ENCODE data around the gene ETF1. TPM values are rescaled to one million over a fixed set of nuclear protein-coding genes. Genes with fewer than 3 reads are reported as not detected.

Gene ETF1
- total RNA-seq, 2 experiments from 2014 or later, result 66.7 to 123 TPM

DNA sequence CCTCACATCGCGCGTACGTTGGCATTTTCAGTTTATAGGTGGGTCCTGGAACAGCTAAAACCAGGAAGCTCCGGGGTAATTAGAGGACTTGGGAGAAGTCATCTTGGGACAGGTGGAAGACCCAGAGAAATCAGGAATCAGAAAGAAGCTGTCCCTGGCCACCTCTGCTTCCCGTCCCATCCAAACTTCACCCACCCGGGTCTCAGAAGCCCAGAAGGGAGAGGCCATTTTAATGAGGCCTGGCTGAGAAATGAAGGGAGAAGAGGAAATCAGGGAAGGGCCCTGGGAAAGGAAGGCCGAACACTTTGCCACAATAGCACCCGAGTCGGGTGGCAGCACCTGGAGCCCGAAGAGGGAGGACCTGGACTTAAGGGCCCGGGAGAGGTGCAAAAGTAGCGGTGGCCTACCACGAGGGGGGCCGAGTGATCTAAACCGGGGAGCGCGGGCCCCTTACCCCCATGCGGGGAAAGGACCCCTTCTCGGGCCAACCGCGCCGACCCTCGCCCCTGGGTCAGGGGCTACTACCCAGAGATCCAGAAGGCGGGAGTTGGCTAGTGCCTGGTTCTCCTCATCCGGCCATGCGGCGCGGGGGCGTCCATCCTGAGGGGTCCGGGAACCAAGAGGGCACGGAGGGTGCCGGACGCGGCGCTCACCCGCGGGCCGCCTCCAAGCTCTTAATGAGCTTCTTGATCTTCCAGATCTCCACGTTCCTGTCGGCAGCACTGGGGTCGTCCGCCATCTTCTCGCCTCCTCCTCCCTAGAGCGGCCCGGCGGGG is 668 bp downstream of the ETF1 start:
- Histone ChIP-seq H3K27ac (ENCODE audit: low read depth, low read length, poor library complexity, severe bottlenecking) (peak overlapping the region; percentile 61), H3K4me1 (ENCODE audit: insufficient read depth, low read length, poor library complexity, severe bottlenecking) (peaks cover 38% of the 10 kb centered on the region), H3K79me2 (ENCODE audit: insufficient read depth, low read depth, low read length) (peaks cover 88% of the 10 kb centered on the region), H3K36me3 (ENCODE audit: insufficient read depth, low read length) (peaks cover 46% of the 10 kb centered on the region), H3K9me3 (ENCODE audit: low read length) (no peaks in the 10 kb centered on the region), H3K9me2 (ENCODE audit: insufficient read depth, low read length) (no peaks in the 10 kb centered on the region), H2AFZ (ENCODE audit: low read length) (peak overlapping the region; percentile 55; the same call in 1 of the 2 replicates), H3K4me3 (ENCODE audit: low read depth, low read length, poor library complexity, severe bottlenecking) (peak overlapping the region; percentile 95), H4K20me1 (ENCODE audit: insufficient read depth, low read length) (peaks cover 34% of the 10 kb centered on the region), H3K4me2 (ENCODE audit: low read length) (peak overlapping the region; percentile 79)
- intact Hi-C loops (cut with micrococcal nuclease; ENCODE audit: unreplicated experiment), result loop anchor here (5.0 kb wide), 2 partner anchors 190 to 205 kb away; partner anchors contain the start of genes FAM53C and KDM3B
- POLR2A ChIA-PET, result interaction anchor here (0.6 to 2.6 kb wide), 12 partner anchors 8 to 1125 kb away, joined by 3 to 12 read pairs (median 4); partner anchors contain the start of gene HSPA9
- TF ChIP-seq CTCF (conservative IDR thresholded peaks at IDR 0.05; ENCODE audit: low read length) (peak; percentile 22; the same call in 1 of the 2 replicates), EZH2phosphoT487 (IDR thresholded peaks at IDR 0.05; ENCODE audit: borderline replicate concordance, low read depth, low read length) (no peak)
- CTCF ChIA-PET (ENCODE audit: unreplicated experiment), result interaction anchor here (0.7 to 1.2 kb wide), 3 partner anchors 33 to 363 kb away, joined by 3 to 5 read pairs (median 3); partner anchors contain the start of genes HSPA9 and KIF20A
- no TSS peak for BruUV-seq (replicated peaks)
- no peak for DNase-seq (ENCODE audit: low spot score)

- Histone ChIP-seq H4K20me1 (ENCODE audit: insufficient read depth, low read length) (peaks cover 34% of the 10 kb centered on the region), H3K79me2 (ENCODE audit: insufficient read depth, low read depth, low read length) (peaks cover 92% of the 10 kb centered on the region), H3K27ac (ENCODE audit: low read depth, low read length, poor library complexity, severe bottlenecking) (peak overlapping the region; percentile 61), H3K4me1 (ENCODE audit: insufficient read depth, low read length, poor library complexity, severe bottlenecking) (peaks cover 38% of the 10 kb centered on the region), H3K4me3 (ENCODE audit: low read depth, low read length, poor library complexity, severe bottlenecking) (peak overlapping the region; percentile 95), H3K9me3 (ENCODE audit: low read length) (no peaks in the 10 kb centered on the region), H3K9me2 (ENCODE audit: insufficient read depth, low read length) (no peaks in the 10 kb centered on the region), H2AFZ (ENCODE audit: low read length) (no peak overlapping the region), H3K36me3 (ENCODE audit: insufficient read depth, low read length) (peaks cover 53% of the 10 kb centered on the region), H3K4me2 (ENCODE audit: low read length) (peak overlapping the region; percentile 79)
- intact Hi-C loops (cut with micrococcal nuclease; ENCODE audit: unreplicated experiment), result loop anchor here (5.0 kb wide), 2 partner anchors 189 to 204 kb away; partner anchors contain the start of genes FAM53C and KDM3B
- TSS peak; percentile 46 for BruUV-seq (replicated peaks)
- DNase-seq (ENCODE audit: low spot score), result peak; percentile 16
- CTCF ChIA-PET (ENCODE audit: unreplicated experiment), result interaction anchor here (0.9 kb wide), 1 partner anchor 33 kb away, joined by 3 read pairs; no protein-coding TSS in a partner anchor
- POLR2A ChIA-PET, result interaction anchor here (1.0 to 2.6 kb wide), 4 partner anchors 14 to 188 kb away, joined by 3 to 6 read pairs (median 5); no protein-coding TSS in a partner anchor
- TF ChIP-seq EZH2phosphoT487 (IDR thresholded peaks at IDR 0.05; ENCODE audit: borderline replicate concordance, low read depth, low read length), result no peak
- TF ChIP-seq CTCF (conservative IDR thresholded peaks at IDR 0.05; ENCODE audit: low read length), result no peak
Measured at GRCh38 chr5:138541511-138542179, 1.4 kb downstream of the ETF1 start.
